ENCODE data around the gene MEI1.
"Not testable (repeated sequence)": the region's sequence is repeated elsewhere in the genome, so short reads cannot be mapped to it uniquely, and the experiment has no call there.

DNA sequence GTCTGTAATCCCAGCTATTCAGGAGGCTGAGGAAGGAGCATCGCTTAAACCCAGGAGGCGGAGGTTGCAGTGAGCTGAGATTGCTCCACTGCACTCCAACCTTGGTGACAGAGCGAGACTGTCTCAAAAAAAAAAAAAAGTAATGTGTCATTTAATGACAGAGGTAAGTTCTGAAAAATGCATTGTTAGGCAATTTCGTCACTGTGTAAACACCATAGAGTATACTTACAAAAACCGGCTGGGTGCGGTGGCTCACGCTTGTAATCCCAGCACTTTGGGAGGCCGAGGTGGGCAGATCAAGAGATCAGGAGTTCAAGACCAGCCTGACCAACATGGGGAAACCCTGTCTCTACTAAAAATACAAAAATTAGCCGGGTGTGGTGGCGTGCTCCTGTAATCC, 27.2 kb upstream of the MEI1 start:
- TF ChIP-seq, protein P1, sequence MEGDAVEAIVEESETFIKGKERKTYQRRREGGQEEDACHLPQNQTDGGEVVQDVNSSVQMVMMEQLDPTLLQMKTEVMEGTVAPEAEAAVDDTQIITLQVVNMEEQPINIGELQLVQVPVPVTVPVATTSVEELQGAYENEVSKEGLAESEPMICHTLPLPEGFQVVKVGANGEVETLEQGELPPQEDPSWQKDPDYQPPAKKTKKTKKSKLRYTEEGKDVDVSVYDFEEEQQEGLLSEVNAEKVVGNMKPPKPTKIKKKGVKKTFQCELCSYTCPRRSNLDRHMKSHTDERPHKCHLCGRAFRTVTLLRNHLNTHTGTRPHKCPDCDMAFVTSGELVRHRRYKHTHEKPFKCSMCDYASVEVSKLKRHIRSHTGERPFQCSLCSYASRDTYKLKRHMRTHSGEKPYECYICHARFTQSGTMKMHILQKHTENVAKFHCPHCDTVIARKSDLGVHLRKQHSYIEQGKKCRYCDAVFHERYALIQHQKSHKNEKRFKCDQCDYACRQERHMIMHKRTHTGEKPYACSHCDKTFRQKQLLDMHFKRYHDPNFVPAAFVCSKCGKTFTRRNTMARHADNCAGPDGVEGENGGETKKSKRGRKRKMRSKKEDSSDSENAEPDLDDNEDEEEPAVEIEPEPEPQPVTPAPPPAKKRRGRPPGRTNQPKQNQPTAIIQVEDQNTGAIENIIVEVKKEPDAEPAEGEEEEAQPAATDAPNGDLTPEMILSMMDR (IDR thresholded peaks at IDR 0.05): not testable (repeated sequence)
- TF ChIP-seq, protein P2, sequence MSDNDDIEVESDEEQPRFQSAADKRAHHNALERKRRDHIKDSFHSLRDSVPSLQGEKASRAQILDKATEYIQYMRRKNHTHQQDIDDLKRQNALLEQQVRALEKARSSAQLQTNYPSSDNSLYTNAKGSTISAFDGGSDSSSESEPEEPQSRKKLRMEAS (CRISPR knock-in tag; IDR thresholded peaks at IDR 0.05): not testable (repeated sequence)

Measured in WTC11 (cell line).